ENCODE measurements around the gene CPLANE2. TPM values are rescaled to one million over a fixed set of nuclear protein-coding genes. Genes with fewer than 3 reads are reported as not detected.

The CPLANE2 gene
- total RNA-seq, 1 experiment from 2014 or later, result 5.0 TPM

- TF ChIP-seq SMAD3 (CRISPR knock-in tag; IDR thresholded peaks at IDR 0.05; ENCODE audit: borderline replicate concordance), result no peak
Observed at GRCh38 chr1:16262067-16262466, 25.1 kb upstream of the CPLANE2 start (continued).

GRCh38 chr1:16260814-16261213 is 23.8 kb upstream of the CPLANE2 start:
- Mint-ChIP-seq H3K27me3 (ENCODE audit: low read depth) (no peaks in the 10 kb centered on the region), H3K36me3 (peaks cover 2% of the 10 kb centered on the region; the same call in 1 of the 2 replicates), H3K4me1 (peaks cover 4% of the 10 kb centered on the region), H3K4me3 (no peak overlapping the region), H3K9me3 (no peaks in the 10 kb centered on the region), H3K27ac (no peak overlapping the region)
- ATAC-seq (no peak), DNase-seq (ENCODE audit: low spot score) (no peak)
- ChIA-PET POLR2A (no interaction called here), CTCF (interaction anchor here (2.0 kb wide), 1 partner anchor 16 kb away, joined by 4 read pairs; no protein-coding TSS in a partner anchor)
- TF ChIP-seq GTF2I (CRISPR knock-in tag; conservative IDR thresholded peaks at IDR 0.05) (no peak), TEAD1 (CRISPR knock-in tag; IDR thresholded peaks at IDR 0.05) (no peak), NR3C1 (CRISPR knock-in tag; conservative IDR thresholded peaks at IDR 0.05; ENCODE audit: low read depth) (no peak), HMGXB4 (CRISPR knock-in tag; IDR thresholded peaks at IDR 0.05) (no peak)

- CTCF ChIA-PET, result interaction anchor here (1.9 kb wide), 1 partner anchor 105 kb away, joined by 5 read pairs; no protein-coding TSS in a partner anchor
- TF ChIP-seq ETV6 (CRISPR knock-in tag; IDR thresholded peaks at IDR 0.05) (no peak), FOXJ3 (CRISPR knock-in tag; IDR thresholded peaks at IDR 0.05; ENCODE audit: borderline replicate concordance) (no peak), ZNF425 (CRISPR knock-in tag; conservative IDR thresholded peaks at IDR 0.05) (no peak), NR2C2 (CRISPR knock-in tag; IDR thresholded peaks at IDR 0.05) (no peak), ZNF416 (CRISPR knock-in tag; IDR thresholded peaks at IDR 0.05) (no peak), NFE2L1 (CRISPR knock-in tag; IDR thresholded peaks at IDR 0.05) (no peak), ATF2 (CRISPR knock-in tag; IDR thresholded peaks at IDR 0.05; ENCODE audit: borderline replicate concordance, low read depth) (no peak), ZNF396 (CRISPR knock-in tag; IDR thresholded peaks at IDR 0.05; ENCODE audit: borderline replicate concordance) (no peak), MAX (CRISPR knock-in tag; IDR thresholded peaks at IDR 0.05) (no peak), CREM (CRISPR knock-in tag; IDR thresholded peaks at IDR 0.05) (no peak), SMAD3 (CRISPR knock-in tag; IDR thresholded peaks at IDR 0.05; ENCODE audit: borderline replicate concordance) (no peak), ATF3 (CRISPR knock-in tag; conservative IDR thresholded peaks at IDR 0.05) (no peak), IRF2 (CRISPR knock-in tag; IDR thresholded peaks at IDR 0.05; ENCODE audit: borderline replicate concordance, low read depth) (no peak)
- peaks cover 9% of the 10 kb centered on the region; the same call in 1 of the 2 replicates for H3K36me3 Mint-ChIP-seq
- H3K4me1 Mint-ChIP-seq, result peaks cover 4% of the 10 kb centered on the region
- ATAC-seq (no peak), DNase-seq (ENCODE audit: low spot score) (no peak)
- H3K27me3 Mint-ChIP-seq (ENCODE audit: low read depth), result no peaks in the 10 kb centered on the region
- no peak overlapping the region for H3K4me3 Mint-ChIP-seq
- H3K9me3 Mint-ChIP-seq, result no peaks in the 10 kb centered on the region
- no peak overlapping the region for H3K27ac Mint-ChIP-seq
- POLR2A ChIA-PET, result no interaction called here
Observed at GRCh38 chr1:16258591-16259135, 21.7 kb upstream of the CPLANE2 start.

All from WTC11 (cell line).